Measurements from ENCODE around the gene TATDN3. TPM values are rescaled to one million over a fixed set of nuclear protein-coding genes. Genes with fewer than 3 reads are reported as not detected.

The TATDN3 gene
- total and polyA plus RNA-seq, 2 of the 8 experiments (the other 6 are each of a cell fraction or from before 2014, with no cell fraction given): 6.9 to 19.4 TPM

DNA sequence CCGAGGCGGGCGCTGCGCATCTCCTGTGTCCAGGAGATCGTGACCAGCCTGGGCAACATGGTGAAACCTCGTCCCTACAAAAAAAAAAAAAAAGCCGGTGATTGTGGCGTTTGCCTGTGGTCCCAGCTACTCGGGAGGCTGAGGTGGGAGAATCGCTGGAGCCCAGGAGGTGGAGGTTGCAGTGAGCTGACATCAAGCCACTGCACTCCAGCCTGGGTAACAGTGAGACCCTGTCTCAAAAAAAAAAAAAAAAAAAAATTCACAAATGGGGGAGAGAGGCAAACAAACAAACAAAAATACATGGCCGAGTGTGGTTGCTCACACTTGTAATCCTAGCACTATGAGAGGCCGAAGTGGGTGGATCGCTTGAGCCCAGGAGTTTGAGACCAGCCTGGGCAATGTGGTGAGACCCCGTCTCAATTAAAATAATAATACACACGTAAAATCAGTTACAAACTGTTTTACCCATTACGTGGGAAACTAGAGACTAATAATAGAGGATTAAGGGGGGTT lies 758 bp downstream of the TATDN3 start:
- H4K5ac ChIP-seq (ENCODE audit: insufficient read length, low read depth, low read length): no peak overlapping the region
- no peak overlapping the region for H2BK120ac ChIP-seq (replicated peaks; ENCODE audit: low read depth, low read length)
- no peak overlapping the region for H3K4ac ChIP-seq (replicated peaks; ENCODE audit: insufficient read length, low read depth, low read length)
- peaks cover 0 to 34% of the 10 kb centered on the region in 2 experiments; a peak in 2 of 4 replicates for H3K79me2 ChIP-seq (ENCODE audit: control insufficient read depth in 1 of 2, insufficient read depth in 2 of 2, low read length in 2 of 2)
- no peaks in the 10 kb centered on the region for H3K9me3 ChIP-seq (ENCODE audit: insufficient read depth in 2 of 2, low read depth in 1 of 2, low read length in 1 of 2)
- DNase-seq (ENCODE audit: low read depth in 1 of 2, low spot score in 2 of 2): no peak
- TF ChIP-seq CHD1 (IDR thresholded peaks at IDR 0.05; ENCODE audit: low read depth, low read length): no peak
- no peak for TF ChIP-seq GABPA (IDR thresholded peaks at IDR 0.05; ENCODE audit: borderline replicate concordance, insufficient read depth, low read length)
- no peak for TF ChIP-seq HDAC6 (IDR thresholded peaks at IDR 0.05; ENCODE audit: low read depth, low read length)
- TF ChIP-seq POLR2AphosphoS5 (IDR thresholded peaks at IDR 0.05; ENCODE audit: low read depth, low read length): no peak
- 44% methylated on average over 13 of the region's 16 CpGs; no CpG with 5 or more reads in 1 of the 2 experiments for WGBS, 2 experiments (ENCODE audit: extremely low coverage in 1 of 2, insufficient coverage in 1 of 2, insufficient read length in 1 of 2, insufficient replicate concordance in 2 of 2, low coverage in 1 of 2, low lambda C conversion rate in 2 of 2, missing lambda C conversion rate in 1 of 2)
- peak overlapping the region; percentile 77; the same call in 1 of the 2 replicates for H3K27ac ChIP-seq (ENCODE audit: low read depth, low read length)
- H3K36me3 ChIP-seq (ENCODE audit: control insufficient read depth in 2 of 4, insufficient read depth in 4 of 4, low read length in 3 of 4): peaks cover 0 to 9% (median 3%) of the 10 kb centered on the region in 4 experiments; a peak in 4 of 8 replicates
- peak overlapping the region; percentile 77 to 99 (median 88) for H3K4me3 ChIP-seq (ENCODE audit: extremely low read depth in 1 of 4, insufficient read depth in 2 of 4, low read depth in 3 of 4, low read length in 4 of 4)
- H3K9ac ChIP-seq (replicated peaks in 1 of 4; ENCODE audit: extremely low read depth in 1 of 4, low read depth in 3 of 4, low read length in 3 of 4): peak overlapping the region in 3 of 4 experiments; percentile 81 to 93 (median 82); a peak in 4 of 7 replicates
- no peak overlapping the region for H2BK15ac ChIP-seq (ENCODE audit: low read length)
- H3K56ac ChIP-seq (replicated peaks; ENCODE audit: insufficient read length, low read depth, low read length): peak overlapping the region; percentile 1
- H2BK12ac ChIP-seq (ENCODE audit: low read depth, low read length): peak overlapping the region; percentile 60; the same call in 1 of the 2 replicates
- CTCF ChIA-PET (ENCODE audit: partially characterized antibody): interaction anchor here (0.6 to 1.7 kb wide), 2 partner anchors 23 to 1962 kb away, joined by 3 to 4 read pairs; no protein-coding TSS in a partner anchor
- peak overlapping the region; percentile 83 for H2AFZ ChIP-seq (ENCODE audit: low read length)
- no peaks in the 10 kb centered on the region; the same call in 1 of the 2 replicates for H3K79me1 ChIP-seq (ENCODE audit: low read depth, low read length)
- H3K23me2 ChIP-seq (ENCODE audit: low read depth, low read length): peaks cover 2% of the 10 kb centered on the region; the same call in 1 of the 2 replicates
- peaks cover 0 to 4% (median 0%) of the 10 kb centered on the region in 4 experiments; a peak in 3 of 7 replicates for H3K4me1 ChIP-seq (replicated peaks in 1 of 4; ENCODE audit: control insufficient read depth in 3 of 4, insufficient read depth in 4 of 4, low read length in 3 of 4)
- peak overlapping the region; percentile 93; the same call in 1 of the 2 replicates for H4K8ac ChIP-seq (ENCODE audit: extremely low read depth, insufficient read depth, low read length)
- H3K27me3 ChIP-seq (replicated peaks in 1 of 4; ENCODE audit: control insufficient read depth in 3 of 4, extremely low read depth in 1 of 4, insufficient read depth in 3 of 4, low read length in 3 of 4): no peaks in the 10 kb centered on the region
- H3K23ac ChIP-seq (ENCODE audit: insufficient read length): no peak overlapping the region
- no peak overlapping the region; the same call in 1 of the 2 replicates for H2BK5ac ChIP-seq (ENCODE audit: low read depth, low read length)
- no peak overlapping the region for H4K91ac ChIP-seq (replicated peaks; ENCODE audit: insufficient read length, low read length)
- H3K4me2 ChIP-seq (ENCODE audit: insufficient read depth in 1 of 2, low read depth in 2 of 2, low read length in 2 of 2): peak overlapping the region; percentile 60 to 69
- POLR2A ChIA-PET (ENCODE audit: partially characterized antibody): interaction anchor here (0.6 to 3.3 kb wide), 11 partner anchors 11 to 185 kb away, joined by 3 to 19 read pairs (median 4); partner anchors contain the start of gene FLVCR1
- H3K18ac ChIP-seq (ENCODE audit: extremely low read depth, low read length): no peak overlapping the region
- H2BK20ac ChIP-seq (ENCODE audit: low read length): no peak overlapping the region
- H3K14ac ChIP-seq (ENCODE audit: insufficient read length): no peak overlapping the region
- H4K20me1 ChIP-seq (replicated peaks in 1 of 2; ENCODE audit: control insufficient read depth in 1 of 2, insufficient read depth in 2 of 2, low read length in 2 of 2): no peaks in the 10 kb centered on the region
- no peak for FAIRE-seq
- H2AK5ac ChIP-seq (ENCODE audit: low read depth, low read length): no peak overlapping the region
